Muscle of leg (tissue), 11 donors: ENCODE data around the gene CAPN8. TPM values are rescaled to one million over a fixed set of nuclear protein-coding genes. Genes with fewer than 3 reads are reported as not detected.

ENCODE experiments used
- DNase-seq: peaks from one replicate; pipeline ENCODE4 v3.0.0; 2013
- H3K27ac ChIP-seq: one replicate; pipeline ENCODE4 v1.5.1; 2013; ENCODE audit warnings: mild to moderate bottlenecking, low read length, control low read depth
- H3K27me3 ChIP-seq: one replicate; pipeline ENCODE4 v1.6.1; 2013; ENCODE audit warnings: low read length; ENCODE audit not compliant: control insufficient read depth, insufficient read depth
- H3K36me3 ChIP-seq: one replicate; pipeline ENCODE4 v1.6.1; 2013; ENCODE audit warnings: low read length; ENCODE audit not compliant: control insufficient read depth, insufficient read depth
- H3K4me1 ChIP-seq: one replicate; pipeline ENCODE4 v1.6.1; 2013; ENCODE audit warnings: low read length; ENCODE audit not compliant: control insufficient read depth, insufficient read depth
- H3K4me3 ChIP-seq: one replicate; pipeline ENCODE4 v1.5.1; 2013; ENCODE audit warnings: low read length, control low read depth
- H3K9me3 ChIP-seq: replicated peaks from 2 replicates; pipeline ENCODE4 v1.6.1; 2013; ENCODE audit warnings: low read depth, low read length; ENCODE audit not compliant: control insufficient read depth
- WGBS: methylation state at CpG from one replicate; pipeline ENCODE4 v1.1.5; 2013; ENCODE audit warnings: missing lambda C conversion rate; ENCODE audit not compliant: insufficient coverage; 5-methylcytosine and 5-hydroxymethylcytosine counted together
- polyA plus RNA-seq, 8 donors: library from polyadenylated mRNA; unstranded; fragments of 120-200 nt; gene quantifications; one replicate each; pipeline versions ENCODE4 v1.2.1 to v1.2.3, GENCODE V29; 2013; ENCODE audit warnings: inconsistent platforms in 1 of 8, low replicate concordance in 1 of 8; ENCODE audit not compliant: insufficient read length in 8 of 8, insufficient read depth in 1 of 8
- total RNA-seq: library from RNA; stranded (reverse); fragments of 120-200 nt; gene quantifications from one replicate; pipeline ENCODE4 v1.2.4, GENCODE V29; 2013

Gene CAPN8
- total and polyA plus RNA-seq, 9 donors, result 0.34 to 0.84 (median 0.53) TPM; not detected in 1

GRCh38 chr1:223680188-223680587 lies 14.7 kb upstream of the CAPN8 start:
- no peak for DNase-seq
- Histone ChIP-seq H3K4me1 (no peaks in the 10 kb centered on the region), H3K9me3 (no peaks in the 10 kb centered on the region), H3K27me3 (peaks cover 14% of the 10 kb centered on the region), H3K27ac (no peak overlapping the region), H3K36me3 (no peaks in the 10 kb centered on the region), H3K4me3 (no peak overlapping the region)
- WGBS, result no CpG with 5 or more reads among the region's 2 CpGs

DNA sequence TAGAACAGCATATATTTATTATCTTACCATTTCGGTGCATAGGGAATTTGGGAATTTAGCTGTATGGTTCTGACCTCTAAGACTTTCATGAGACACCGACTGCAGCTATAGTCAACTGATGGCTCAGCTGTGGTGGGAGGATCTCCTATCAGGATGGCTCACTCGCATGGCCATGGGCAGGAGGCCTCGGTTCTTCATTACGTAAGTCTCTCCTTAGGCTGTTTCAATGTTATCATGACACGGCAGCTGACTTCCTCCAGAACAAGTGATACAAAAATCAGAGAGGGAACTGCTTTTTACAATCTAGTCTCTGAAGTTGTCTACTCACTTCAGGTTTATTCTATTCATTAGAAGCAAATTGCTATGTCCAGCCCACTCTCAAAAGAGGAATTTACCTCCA lies 13.3 kb upstream of the CAPN8 start:
- H3K27me3 ChIP-seq, result peaks cover 11% of the 10 kb centered on the region
- H3K4me3 ChIP-seq, result no peak overlapping the region
- 80% methylated on average over 5 of the region's 6 CpGs for WGBS
- DNase-seq, result peak; percentile 20
- H3K9me3 ChIP-seq, result peaks cover 4% of the 10 kb centered on the region
- H3K36me3 ChIP-seq, result no peaks in the 10 kb centered on the region
- no peaks in the 10 kb centered on the region for H3K4me1 ChIP-seq
- H3K27ac ChIP-seq, result no peak overlapping the region

GRCh38 chr1:223674119-223674890 lies 8.8 kb upstream of the CAPN8 start:
- Histone ChIP-seq H3K9me3 (peaks cover 4% of the 10 kb centered on the region), H3K27me3 (no peaks in the 10 kb centered on the region), H3K36me3 (no peaks in the 10 kb centered on the region), H3K4me1 (no peaks in the 10 kb centered on the region), H3K27ac (no peak overlapping the region), H3K4me3 (no peak overlapping the region)
- WGBS, result 100% methylated on average over 1 of the region's 5 CpGs
- no peak for DNase-seq

GRCh38 chr1:223670458-223671159 lies 5.1 kb upstream of the CAPN8 start:
- peaks cover 7% of the 10 kb centered on the region for H3K27me3 ChIP-seq
- no peaks in the 10 kb centered on the region for H3K36me3 ChIP-seq
- no peaks in the 10 kb centered on the region for H3K4me1 ChIP-seq
- no peak overlapping the region for H3K27ac ChIP-seq
- H3K4me3 ChIP-seq, result no peak overlapping the region
- 77% methylated on average over 3 of the region's 7 CpGs for WGBS
- no peak for DNase-seq
- H3K9me3 ChIP-seq, result peaks cover 4% of the 10 kb centered on the region

GRCh38 chr1:223669003-223669795 lies 3.7 kb upstream of the CAPN8 start:
- Histone ChIP-seq H3K4me1 (no peaks in the 10 kb centered on the region), H3K27me3 (peaks cover 7% of the 10 kb centered on the region), H3K4me3 (no peak overlapping the region), H3K36me3 (no peaks in the 10 kb centered on the region), H3K9me3 (peaks cover 3% of the 10 kb centered on the region), H3K27ac (no peak overlapping the region)
- no CpG with 5 or more reads among the region's 6 CpGs for WGBS
- DNase-seq, result no peak

DNA sequence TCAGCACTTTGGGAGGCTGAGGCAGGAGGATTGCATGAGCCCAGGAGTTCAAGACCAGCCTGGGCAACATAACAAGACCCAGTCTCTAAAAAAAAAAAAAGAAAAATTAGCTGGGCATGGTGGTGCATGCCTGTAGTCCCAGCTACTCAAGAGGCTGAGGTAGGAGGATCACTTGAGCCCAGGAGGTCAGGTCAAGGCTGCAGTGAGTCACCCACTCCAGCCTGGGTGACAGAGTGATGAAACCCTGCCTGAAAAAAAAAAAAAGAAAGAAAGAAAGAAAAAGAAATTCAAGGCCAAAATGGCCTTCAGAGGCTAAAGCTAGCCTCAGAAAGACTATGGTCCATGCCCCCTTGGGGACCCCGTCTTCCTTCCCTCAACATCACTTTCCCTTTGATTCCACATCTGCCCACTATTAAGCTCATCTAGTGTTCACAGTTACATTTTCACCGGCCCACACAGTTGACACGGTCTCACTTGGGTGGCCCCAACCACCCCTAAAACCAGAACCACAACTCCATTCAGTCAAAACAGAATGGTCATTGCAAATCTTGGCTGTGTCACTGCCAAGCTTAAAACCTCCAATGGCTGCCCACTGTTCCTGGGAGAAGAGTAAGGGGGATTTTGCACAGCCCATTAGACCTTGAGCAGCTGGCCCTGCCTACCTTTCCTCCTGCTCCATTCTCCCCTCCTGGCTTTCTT lies 2.1 kb upstream of the CAPN8 start:
- no peaks in the 10 kb centered on the region for H3K4me1 ChIP-seq
- no peaks in the 10 kb centered on the region for H3K36me3 ChIP-seq
- no peak overlapping the region for H3K27ac ChIP-seq
- no peaks in the 10 kb centered on the region for H3K9me3 ChIP-seq
- DNase-seq, result no peak
- H3K4me3 ChIP-seq, result no peak overlapping the region
- WGBS, result 100% methylated on average over 1 of the region's 3 CpGs
- peaks cover 12% of the 10 kb centered on the region for H3K27me3 ChIP-seq

DNA sequence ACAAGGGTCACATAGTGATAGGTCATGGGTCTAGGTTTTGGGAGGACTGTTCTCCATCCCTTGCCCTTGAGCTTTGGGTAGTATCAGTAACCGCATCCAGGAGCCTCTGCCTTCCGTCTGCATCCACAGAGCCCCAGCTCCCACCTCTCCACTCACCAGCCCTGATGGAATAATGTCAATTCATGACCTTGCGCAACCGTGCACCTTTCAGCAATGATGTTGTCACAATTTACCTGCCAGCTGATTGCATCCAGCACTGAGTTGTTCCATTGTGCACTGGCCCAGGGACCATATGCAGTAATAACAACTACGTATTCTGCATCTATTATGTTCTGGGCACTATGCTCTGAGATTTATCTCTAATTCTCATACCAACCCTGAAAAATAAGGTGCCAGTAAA lies 1.4 kb downstream of the CAPN8 start:
- no peaks in the 10 kb centered on the region for H3K36me3 ChIP-seq
- whole genome bisulfite sequencing, result 71% methylated on average over 4 of the region's 5 CpGs
- H3K4me1 ChIP-seq, result no peaks in the 10 kb centered on the region
- H3K4me3 ChIP-seq, result no peak overlapping the region
- DNase-seq, result no peak
- no peaks in the 10 kb centered on the region for H3K9me3 ChIP-seq
- H3K27me3 ChIP-seq, result peaks cover 12% of the 10 kb centered on the region
- H3K27ac ChIP-seq, result no peak overlapping the region

DNA sequence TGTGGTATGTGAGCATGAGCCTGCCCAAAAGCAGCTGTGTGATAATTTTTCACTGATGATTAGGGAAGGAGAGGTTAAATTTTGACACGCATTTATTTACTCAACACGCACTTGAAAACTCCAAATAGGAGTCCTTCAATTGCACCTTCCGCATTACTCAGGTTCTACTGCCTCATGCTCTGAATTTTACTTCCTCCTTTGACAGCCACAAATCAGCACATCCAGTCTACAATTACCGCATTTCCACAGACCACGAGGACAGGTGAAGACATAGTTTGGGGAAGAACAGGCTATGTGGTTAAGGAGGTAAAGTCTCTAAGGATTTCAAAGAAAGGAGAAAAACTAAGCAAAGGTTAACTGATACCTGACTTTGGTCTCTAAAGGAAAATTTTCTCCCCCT lies 2.6 kb downstream of the CAPN8 start:
- no peaks in the 10 kb centered on the region for H3K4me1 ChIP-seq
- no peak for DNase-seq
- H3K36me3 ChIP-seq, result no peaks in the 10 kb centered on the region
- H3K27me3 ChIP-seq, result peaks cover 8% of the 10 kb centered on the region
- no peaks in the 10 kb centered on the region for H3K9me3 ChIP-seq
- H3K4me3 ChIP-seq, result no peak overlapping the region
- 72% methylated on average over 2 of the region's 5 CpGs for WGBS
- H3K27ac ChIP-seq, result no peak overlapping the region

- Histone ChIP-seq H3K4me3 (no peak overlapping the region), H3K36me3 (no peaks in the 10 kb centered on the region), H3K9me3 (no peaks in the 10 kb centered on the region), H3K27ac (no peak overlapping the region), H3K4me1 (no peaks in the 10 kb centered on the region), H3K27me3 (peaks cover 5% of the 10 kb centered on the region)
- DNase-seq, result no peak
- 69% methylated on average over 4 of the region's 4 CpGs for WGBS
These were observed 5.8 kb downstream of the CAPN8 start for GRCh38 chr1:223659711-223660110.
